Cerebellar nuclear complex (tissue), 1 donor: ENCODE results near the gene AGAP1.
A peak's percentile ranks its signal among the peaks of the same experiment; 100 is the strongest.

Experiments used
- DNase-seq, 2 experiments: peaks; one replicate each; lab custom pipeline; 2025; lab: John Stamatoyannopoulos, UW

AGAP1 gene

DNA sequence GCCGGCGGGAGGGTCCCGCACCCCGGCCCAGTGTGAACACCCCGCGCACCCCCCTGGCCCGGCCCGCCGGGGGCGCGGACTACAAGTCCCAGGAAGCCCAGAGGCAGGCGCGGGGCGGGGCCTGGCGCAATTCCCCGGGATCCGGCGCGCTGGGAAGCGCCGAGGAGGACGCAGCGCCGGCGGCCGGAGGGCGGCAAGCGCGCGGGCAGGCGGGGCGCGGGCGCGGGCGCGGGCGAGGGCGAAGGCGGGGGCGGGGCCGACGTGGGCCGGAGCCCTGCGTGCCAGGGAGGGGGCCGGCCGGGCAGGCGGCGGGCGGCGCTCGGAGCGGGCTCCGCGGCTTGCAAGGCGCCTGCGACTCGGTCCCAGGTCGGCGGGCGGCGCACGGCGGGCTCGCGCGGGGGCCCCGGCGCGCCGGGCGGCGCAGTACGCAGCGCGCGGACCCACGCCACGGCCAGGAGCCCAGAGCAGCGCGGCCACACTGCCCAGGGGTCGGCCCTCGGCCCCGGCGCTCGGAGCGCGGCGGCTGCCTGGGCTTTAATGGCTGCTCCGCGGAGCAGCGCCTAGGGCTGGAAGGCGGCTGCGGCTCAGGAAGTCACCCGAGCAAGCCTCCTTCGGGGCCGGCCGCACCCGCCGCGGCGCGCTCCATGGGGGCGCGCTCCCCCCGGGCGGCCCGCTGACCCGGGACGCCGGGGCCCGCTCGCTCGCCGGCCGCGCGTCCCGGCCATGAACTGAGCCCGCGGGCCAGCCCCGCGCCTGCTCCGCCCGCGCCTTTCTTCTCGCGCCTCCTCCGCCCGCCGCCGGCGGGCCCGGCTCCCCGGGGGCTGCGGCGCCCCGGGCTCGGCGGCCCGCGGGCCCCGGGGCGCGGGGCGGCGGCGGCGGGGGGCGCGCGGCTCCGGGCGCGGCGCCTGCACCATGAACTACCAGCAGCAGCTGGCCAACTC is at the start of gene AGAP1:
Gene AGAP1 (plus strand): TSS at position 269 of the 941 bp plus-strand sequence.
- peak; percentile 11 to 63 for DNase-seq

DNA sequence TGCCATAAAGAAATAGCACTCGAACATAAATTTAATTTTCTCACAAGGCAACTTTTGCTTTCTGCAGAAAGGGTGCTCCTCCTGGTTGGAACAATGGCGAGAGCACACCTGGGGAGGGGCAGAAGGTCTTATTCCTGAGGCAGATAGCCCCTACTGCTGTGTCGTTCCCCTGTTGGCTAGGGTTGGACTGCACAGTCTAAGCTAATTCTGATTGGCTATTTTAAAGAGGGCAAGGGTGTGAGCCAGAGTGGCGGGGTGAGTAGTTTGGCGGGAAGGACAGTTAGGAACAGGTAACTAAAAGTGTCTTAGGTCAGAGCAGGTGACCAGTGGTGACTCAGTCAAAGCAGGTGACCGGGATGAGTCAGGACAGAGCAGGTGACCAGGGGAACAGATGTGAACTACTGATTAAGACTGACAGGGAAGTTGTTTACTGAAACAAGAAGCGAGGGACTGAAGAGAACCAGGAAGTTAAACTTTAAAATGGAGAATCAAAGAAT is 49.7 kb upstream of the AGAP1 start:
- DNase-seq = no peak

GRCh38 chr2:235445116-235445515 is 48.7 kb upstream of the AGAP1 start:
- DNase-seq = no peak

DNA sequence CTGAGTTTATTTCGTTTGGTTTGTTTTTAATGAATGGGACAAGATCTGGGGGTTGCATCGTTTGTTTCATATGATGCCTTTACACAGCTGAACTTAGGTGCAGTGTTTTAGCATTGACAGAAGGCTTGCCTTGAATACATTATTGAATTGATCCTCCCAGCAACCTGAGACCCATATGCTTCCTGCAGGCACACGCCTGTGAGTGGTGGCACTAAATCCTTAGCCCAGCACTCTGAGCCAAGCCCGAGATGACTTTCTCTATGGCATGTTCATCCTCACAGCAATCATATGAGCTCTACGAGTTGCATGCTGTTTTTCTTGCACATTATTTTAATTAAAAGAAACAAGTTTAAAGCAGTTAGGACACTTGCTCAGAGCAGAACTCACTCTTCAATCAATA is 47.8 kb upstream of the AGAP1 start:
- no peak for DNase-seq

DNA sequence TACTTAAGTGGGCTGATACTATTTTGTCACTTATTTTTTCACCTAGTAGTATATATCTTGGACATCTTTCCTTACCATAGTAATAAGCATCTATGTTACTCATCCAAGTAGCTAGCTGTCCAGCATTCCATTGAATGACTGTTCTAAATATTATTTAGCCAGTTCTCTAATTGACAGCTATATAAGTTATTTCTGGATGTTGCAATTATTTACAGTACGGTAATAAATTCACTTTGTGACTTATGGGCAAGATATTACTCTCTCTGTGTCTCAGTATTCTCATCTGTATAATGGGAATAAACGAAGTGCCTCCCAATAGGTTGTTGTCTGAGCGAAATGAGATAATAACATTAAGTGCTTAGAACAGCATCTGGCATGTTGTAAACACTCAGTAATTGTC is 46.6 kb upstream of the AGAP1 start:
- no peak for DNase-seq

- DNase-seq = no peak
Observed at GRCh38 chr2:235449568-235449967, 44.3 kb upstream of the AGAP1 start.

DNA sequence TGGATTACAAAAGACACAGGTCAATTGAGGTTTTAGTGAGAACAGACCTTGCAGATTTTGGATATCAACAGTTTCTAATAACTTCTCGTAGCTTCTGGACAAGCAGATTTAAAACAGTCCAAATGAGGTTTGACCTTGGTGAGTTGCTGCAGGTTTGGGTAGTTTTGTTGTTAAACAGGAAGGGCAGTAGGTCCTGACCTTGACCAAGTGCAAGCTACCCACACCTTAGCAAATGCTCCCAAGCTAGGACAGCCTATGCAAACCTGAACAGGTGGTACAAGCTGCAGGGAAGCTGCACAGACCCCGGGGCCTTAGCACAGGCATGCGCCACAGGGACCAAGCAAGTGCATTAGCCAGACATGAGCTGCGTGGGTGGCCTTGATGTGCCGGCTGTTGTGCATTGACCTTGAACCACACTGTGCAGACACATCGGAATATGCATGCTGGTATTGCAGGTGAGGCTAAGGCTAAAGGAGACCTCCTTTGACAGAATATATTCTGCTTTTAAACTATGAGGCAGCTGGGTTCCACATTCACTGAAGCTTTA is 40.2 kb upstream of the AGAP1 start:
- no peak for DNase-seq

GRCh38 chr2:235458839-235459273 is 35.0 kb upstream of the AGAP1 start:
- no peak for DNase-seq

- DNase-seq = no peak
Observed at GRCh38 chr2:235460548-235461047, 33.2 kb upstream of the AGAP1 start.

GRCh38 chr2:235461763-235462414 is 32.0 kb upstream of the AGAP1 start:
- DNase-seq = no peak

DNA sequence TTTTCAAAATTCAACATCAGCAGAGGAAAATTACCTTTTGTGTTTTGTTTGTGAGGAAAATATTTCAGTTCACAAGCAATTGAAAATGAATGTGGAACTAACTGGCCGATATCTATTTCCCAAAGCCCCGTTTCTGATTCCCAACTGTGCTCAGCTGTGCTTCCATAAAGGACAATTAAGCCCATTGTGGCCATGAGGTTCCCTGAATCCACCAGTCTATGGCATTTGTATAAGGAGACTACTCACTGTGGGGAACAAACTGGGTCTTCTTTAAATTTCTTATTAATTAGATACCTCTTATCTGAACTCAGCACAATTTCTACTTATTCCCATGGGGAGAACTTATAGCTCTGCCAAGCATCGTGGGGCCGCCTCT is 31.4 kb upstream of the AGAP1 start:
- DNase-seq = no peak

DNA sequence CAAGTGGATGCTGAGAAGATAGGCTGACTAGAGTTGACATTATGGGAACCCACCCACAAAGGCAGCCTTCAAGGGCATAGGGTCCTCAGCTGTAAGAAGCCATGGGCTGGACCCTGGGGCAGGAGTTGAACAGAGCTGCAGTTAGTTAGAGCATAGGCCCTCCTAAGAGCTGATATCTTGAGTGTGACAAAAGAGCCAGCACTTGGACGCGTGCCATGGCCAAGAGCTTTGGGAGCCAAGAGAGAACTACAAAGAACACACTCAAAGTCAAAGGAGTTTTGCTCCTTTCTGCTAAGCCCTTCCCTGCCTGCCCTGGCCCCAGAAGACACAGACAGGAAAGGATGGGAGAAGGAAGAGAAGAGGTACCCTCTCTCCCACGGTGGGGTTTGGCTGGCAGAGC is 29.9 kb upstream of the AGAP1 start:
- DNase-seq = no peak

DNA sequence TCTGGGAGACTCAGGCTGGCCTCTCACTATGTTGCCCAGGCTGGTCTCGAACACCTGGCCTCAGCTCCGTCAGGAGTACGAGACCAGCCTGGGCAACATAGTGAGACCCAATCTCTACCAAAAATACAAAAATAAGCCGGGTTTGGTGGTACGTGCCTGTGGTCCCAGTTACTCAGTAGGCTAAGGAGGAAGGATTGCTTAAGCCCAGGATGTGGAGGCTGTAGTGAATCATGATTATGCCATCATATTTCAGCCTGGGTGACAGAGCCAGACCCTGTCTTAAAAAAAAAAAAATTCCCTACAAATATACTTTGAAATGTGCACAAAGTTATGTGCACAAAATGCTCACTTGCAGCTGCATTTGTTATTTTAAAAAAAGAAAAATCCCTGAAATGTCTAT is 26.3 kb upstream of the AGAP1 start:
- no peak for DNase-seq

DNA sequence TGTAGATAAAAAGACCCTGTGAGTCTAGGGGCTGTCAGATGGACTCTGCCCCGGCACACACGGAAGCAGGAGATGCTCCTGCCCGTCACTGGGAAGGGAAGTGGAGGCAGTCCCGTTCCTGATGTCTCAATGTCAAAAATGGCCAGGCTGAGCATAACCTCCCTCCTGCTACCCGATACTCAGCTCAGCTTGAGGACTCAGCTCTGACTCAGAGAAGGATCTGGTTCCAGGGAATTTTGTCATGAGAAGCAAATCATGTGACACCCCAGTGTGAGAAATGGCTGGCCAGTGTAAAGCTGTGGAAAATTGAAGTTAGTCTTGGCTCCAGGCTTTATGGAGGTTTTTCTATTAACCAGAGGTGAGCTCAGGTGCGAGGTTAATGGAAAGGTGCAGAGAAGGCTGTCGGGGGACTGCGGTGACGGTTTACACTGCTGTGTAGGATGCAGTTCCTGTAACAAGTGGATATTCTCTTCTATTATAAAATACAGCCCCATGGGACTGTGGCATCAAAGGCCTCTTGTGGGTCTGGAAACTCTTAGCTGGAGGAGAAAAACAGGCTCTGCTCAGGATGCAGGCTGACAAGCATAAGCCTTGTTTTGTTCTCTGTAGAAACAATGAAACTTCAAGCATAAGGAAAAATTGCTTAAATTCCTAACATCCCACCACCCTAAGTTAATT is 24.7 kb upstream of the AGAP1 start:
- no peak for DNase-seq

- no peak for DNase-seq
Observed at GRCh38 chr2:235471186-235471747, 22.6 kb upstream of the AGAP1 start.

DNA sequence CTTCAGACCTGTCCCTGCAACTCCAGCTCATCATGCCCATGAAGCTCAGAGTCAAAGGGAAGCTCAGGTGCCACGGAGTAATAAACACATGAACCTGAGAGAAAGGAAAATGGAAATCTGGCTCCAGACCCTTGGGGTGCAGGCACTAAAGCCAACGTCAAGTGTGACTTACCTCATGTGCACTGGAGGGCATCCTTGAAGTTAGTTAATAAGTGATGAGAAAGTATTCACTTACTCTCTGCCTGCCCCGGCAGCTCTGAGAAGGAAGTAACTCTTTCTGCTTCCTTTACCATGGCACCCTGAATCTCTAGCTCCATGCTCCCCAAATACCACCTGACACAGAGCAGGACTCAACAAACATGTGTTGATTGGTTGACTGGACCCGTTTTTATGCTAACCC is 21.4 kb upstream of the AGAP1 start:
- no peak for DNase-seq

DNA sequence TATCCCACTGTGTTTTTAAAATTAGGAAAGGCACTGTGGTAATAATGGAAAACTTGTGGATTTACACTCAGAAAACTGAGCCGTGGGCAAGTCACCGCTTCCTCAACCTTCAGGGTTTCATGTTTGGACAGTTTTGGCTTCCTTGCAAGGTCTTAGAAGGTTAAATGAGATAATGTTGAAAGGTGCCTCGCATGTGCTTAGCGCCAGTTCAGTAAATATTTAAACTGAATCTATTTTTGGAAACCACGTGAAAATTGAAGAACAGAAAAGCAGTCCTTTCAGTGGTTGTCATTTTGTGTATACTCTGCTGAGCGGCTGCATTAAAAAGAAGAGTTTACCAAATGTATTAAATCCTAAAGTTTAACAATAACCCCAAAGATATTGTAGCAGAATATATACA is 15.2 kb upstream of the AGAP1 start:
- no peak for DNase-seq

DNA sequence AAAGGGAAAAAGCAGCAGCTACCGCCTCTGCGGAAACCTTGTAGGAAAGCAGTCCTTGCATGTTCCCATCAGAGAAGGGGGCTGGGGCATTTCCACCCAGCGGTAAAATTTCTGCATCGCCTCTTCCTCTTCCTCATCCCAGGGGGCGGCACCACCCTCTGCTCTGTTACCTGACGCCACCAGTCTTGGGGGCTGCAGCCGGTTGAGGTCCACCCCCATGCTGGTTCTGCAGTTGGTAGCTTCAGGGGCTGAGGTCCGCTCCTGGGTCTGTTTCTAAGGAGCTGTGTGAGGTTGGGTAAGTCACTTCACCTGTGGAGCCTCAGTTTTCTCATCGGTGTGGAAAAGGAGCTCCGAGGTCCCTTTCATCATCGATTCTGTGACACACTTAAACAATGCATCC is 14.2 kb upstream of the AGAP1 start:
- no peak for DNase-seq

DNA sequence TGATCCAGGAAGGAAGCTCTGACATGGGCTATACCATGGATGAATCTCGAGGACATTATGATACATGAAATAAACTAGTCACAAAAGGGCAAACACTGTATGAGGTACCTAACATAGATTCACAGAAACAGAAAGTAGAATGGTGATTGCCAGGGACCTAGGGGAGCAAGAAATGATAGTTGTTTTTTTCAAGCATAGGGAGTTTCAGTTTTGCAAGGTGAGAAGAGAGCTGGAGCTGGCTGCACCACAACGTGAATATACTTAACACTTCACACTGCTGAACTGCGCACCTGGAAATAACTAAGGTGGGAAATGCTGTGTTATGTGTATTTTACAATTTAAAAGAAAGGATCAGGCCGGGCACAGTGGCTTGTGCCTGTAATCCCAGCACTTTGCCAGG is 13.2 kb upstream of the AGAP1 start:
- DNase-seq = no peak

- DNase-seq = no peak
Observed at GRCh38 chr2:235483313-235483712, 10.5 kb upstream of the AGAP1 start.

- DNase-seq = no peak
Observed at GRCh38 chr2:235485362-235485761, 8.5 kb upstream of the AGAP1 start.

- no peak for DNase-seq
Observed at GRCh38 chr2:235486729-235487128, 7.1 kb upstream of the AGAP1 start.
